Stimulated activated naive CD8-positive, alpha-beta T cell treated with anti-CD3 and anti-CD28 coated beads, Interleukin-15, Interleukin-2, amounts not matched to agents 100 U/mL and 50 U/mL, for 24 hours (primary cell): ENCODE data around the gene HAL.
A peak's percentile ranks its signal among the peaks of the same experiment; 100 is the strongest.

Experiments
- ATAC-seq: fragments of 150-1000 bp; cut with Tn5 transposase; one replicate; pipeline ENCODE4 v1.10.0; 2021
- DNase-seq: peaks from one replicate; pipeline ENCODE4 v3.0.0; 2021

Gene HAL

GRCh38 chr12:95996034-95996658, at the start of gene HAL:
HAL (minus strand) TSS chr12:95996344; CDS start chr12:95995910, 434 bp downstream.
- ATAC-seq (no peak), DNase-seq (no peak)

DNA sequence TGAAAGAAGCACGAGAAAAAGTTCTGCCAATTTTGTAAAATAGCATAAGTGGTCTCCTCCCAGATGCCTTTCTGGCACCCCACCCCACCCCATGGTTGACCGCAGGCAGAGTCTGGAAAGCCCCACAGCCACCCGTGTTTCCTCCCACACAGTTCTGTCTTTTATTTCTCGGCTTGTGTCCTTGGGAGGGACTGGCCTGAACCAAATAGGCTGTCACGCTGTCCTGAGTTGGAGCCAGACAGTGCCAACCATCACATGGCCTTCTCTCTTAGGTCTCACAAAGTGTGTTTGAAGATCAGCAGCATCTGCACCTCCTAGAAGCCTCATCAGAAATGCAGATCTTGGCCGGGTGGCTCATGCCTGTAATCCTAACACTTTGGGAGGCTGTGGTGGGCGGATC, 49.4 kb upstream of the HAL start:
- ATAC-seq (peak; percentile 26), DNase-seq (no peak)

GRCh38 chr12:96044943-96045290, 48.8 kb upstream of the HAL start:
- ATAC-seq: no peak
- no peak for DNase-seq

GRCh38 chr12:96044017-96044942, 48.1 kb upstream of the HAL start:
- DNase-seq: no peak

DNA sequence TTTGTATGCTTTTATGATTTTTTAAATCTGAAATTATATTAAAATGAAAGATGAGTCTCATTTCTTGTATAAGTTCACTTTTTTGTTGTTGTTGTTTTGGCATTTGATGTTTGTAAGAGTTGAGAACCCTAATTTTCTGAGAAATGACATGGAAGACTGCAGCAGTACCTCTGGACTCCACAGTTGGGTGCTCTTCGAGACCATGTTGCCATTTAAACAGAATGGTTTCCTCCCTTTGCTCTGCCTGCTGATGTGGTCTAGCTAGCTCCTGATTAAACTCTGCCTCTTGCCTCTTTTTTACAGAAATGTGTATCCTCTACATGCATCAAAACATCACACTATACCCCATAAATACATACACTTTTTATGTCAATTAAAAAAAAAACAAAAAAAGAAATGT, 45.0 kb upstream of the HAL start:
- DNase-seq (no peak), ATAC-seq (no peak)

More at GRCh38 chr12:96044017-96044942, 48.1 kb upstream of the HAL start:
- ATAC-seq: no peak

DNA sequence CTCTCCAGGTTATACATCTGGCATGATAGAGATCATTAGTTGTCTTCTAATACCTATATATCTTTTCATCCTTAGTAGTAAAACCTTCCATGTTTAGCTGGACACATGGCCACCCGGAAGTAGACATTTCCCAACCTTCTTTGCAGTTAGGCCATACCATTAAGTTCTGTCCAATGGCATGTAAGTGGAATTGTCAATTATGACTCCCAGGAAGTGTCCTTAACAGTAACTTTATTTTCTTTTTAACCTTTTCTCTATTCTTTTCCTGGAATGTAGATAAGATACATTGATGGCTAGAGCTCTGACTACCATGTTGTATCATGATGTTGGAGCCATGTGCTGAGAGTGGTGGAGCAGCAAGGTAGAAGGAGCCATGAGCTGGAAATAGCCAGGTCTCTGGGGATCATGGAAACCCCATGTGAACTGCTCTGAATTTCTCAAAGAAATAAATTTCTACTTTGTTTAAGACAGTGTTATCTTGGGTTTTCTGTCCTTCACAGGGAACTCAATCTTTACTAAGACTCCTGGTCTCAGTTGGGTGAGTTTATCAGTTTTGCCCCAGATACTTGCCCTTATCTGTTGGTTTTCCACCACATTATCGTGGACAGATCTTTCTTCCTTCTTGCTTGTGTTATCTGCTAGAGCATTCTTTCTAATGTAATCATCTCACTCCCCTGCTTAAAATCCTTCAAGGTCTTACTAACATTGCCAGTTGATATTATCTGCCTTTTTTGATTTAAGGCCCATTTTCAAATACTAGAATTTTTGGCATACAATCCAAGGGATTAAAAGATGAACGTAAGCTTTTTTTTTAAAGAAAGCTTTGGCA, 44.4 kb upstream of the HAL start:
- DNase-seq (no peak), ATAC-seq (no peak)

GRCh38 chr12:96039516-96039915, 43.4 kb upstream of the HAL start:
- no peak for DNase-seq

GRCh38 chr12:96036765-96037455, 40.8 kb upstream of the HAL start:
- ATAC-seq (no peak), DNase-seq (no peak)

More at GRCh38 chr12:96039516-96039915, 43.4 kb upstream of the HAL start:
- no peak for ATAC-seq

GRCh38 chr12:96035283-96036236, 39.4 kb upstream of the HAL start, which contains the start of gene LTA4H:
LTA4H (minus strand) TSS chr12:96035587; CDS start chr12:96035519, 68 bp downstream.
- ATAC-seq (peak; percentile 96), DNase-seq (peak; percentile 94)

GRCh38 chr12:96034621-96035282, 38.6 kb upstream of the HAL start:
- DNase-seq (peak; percentile 16), ATAC-seq (no peak)

GRCh38 chr12:96033549-96034389, 37.6 kb upstream of the HAL start:
- ATAC-seq (no peak), DNase-seq (no peak)

DNA sequence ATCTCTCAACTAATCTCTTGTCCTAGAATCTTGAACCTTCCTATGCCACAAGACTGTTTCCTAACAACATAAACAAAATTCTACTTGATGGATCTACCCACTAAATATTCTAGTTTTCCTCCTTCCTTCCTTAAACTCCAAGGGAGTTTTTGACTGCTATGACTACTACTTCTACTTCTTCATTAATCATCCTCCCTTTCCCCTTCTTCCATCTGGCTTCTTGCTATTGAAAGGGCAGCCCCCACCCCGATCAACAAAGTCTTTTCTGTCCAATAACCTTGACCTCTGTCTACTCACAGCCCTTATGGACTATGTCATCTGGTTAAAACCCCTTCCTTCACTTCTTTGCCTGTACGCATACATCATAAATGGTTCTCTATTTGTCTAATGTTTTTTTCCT, 33.7 kb upstream of the HAL start:
- no peak for ATAC-seq
- no peak for DNase-seq

GRCh38 chr12:96028538-96028937, 32.4 kb upstream of the HAL start:
- DNase-seq: no peak
- ATAC-seq: no peak

DNA sequence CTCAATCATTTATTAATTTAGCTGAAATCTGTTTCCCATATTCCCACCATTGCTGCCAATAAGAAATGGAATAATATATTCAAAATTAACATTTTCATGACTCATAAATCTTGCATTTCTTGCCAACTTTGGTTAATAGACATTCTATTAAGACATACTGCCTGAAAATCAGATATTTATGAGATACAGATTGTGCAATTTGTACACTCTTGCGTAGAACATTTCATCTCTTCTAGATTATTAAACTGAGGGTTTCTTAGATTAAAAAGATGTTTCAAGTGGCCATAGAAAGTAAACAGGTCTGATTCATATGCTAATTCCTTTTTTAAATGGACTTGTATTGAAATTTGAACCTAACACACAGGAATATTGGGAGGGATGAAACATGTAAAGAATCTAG, 30.2 kb upstream of the HAL start:
- no peak for DNase-seq
- ATAC-seq: no peak

- no peak for DNase-seq
- no peak for ATAC-seq
Observed at GRCh38 chr12:96025518-96025917, 29.4 kb upstream of the HAL start.

DNA sequence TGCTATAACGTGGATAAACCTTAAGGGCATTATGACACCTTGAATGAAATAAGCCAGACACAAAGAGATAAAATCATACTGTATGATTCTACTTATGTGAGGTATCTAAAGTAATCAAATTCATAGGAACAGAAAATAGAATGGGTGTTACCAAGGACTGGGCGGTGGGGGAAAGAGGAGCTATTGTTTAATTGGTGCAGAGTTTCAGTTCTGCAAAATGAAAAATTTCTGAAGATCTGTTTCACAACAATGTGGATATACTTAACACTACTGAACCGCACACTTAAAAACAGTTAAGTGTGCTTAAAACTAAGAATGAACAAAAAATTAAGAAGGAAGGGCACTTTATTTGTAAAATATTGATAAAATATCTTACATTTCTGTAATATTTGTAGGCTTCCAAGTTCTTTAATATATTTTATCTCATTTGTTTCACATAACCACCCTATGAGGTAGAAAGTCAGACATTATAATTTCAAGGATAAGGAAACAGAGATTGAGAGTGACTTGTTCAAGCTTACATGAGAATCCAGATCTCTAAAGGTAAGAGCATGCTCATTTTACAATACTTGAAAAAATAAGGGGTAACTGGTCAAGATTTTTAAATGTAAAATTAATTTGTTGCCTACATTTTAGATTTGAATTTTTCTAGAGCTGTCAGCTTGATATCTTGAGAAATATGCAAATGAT, 24.3 kb upstream of the HAL start:
- ATAC-seq (no peak), DNase-seq (no peak)

- DNase-seq (no peak), ATAC-seq (no peak)
Observed at GRCh38 chr12:96015672-96016071, 19.5 kb upstream of the HAL start.

DNA sequence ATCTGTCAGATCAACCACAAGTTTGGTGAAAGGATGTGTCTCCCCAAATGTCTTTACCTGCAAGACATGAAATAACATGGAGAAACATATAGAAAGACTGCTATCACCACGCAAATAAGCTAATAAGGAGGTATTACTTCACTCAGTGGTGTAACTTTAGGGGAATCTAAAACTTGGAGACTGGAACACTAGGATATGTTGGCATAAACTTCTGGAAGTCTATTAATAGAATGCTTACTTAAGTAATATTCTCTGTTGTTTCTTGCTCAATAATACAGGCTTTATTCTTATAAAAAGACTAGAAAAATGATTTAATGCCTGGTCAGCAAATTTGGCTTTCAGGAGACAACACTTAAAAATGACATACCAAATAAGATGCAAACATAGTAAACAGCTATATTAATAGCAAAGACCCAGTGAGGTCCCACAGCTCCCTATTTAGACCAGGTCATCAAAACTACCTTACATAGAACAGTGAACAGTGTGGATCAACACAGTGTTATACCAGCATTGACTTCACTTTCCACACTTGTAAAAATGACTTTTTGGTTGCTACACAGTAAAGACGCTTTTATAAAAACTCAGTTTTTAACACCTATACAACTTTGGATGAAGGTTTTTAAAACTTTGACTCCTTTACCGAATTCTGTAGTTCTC, 18.9 kb upstream of the HAL start:
- DNase-seq (no peak), ATAC-seq (no peak)
